Stimulated activated naive CD4-positive, alpha-beta T cell treated with Interleukin-2 at 50 U/mL for 16 hours (primary cell): Measurements from ENCODE around the gene CKS2.
A peak's percentile ranks its signal among the peaks of the same experiment; 100 is the strongest.
"Not testable (repeated sequence)": the region's sequence is repeated elsewhere in the genome, so short reads cannot be mapped to it uniquely, and the experiment has no call there.

Experiments
- DNase-seq: peaks from one replicate; lab custom pipeline; 2025; lab: John Stamatoyannopoulos, UW

CKS2 gene

GRCh38 chr9:89310475-89311345 lies at the start of gene CKS2:
CKS2 (plus strand) TSS chr9:89311195; CDS start chr9:89311293, 98 bp downstream.
- DNase-seq, result peak; percentile 100

GRCh38 chr9:89273528-89274279 lies 37.3 kb upstream of the CKS2 start:
- DNase-seq, result no peak

- no peak for DNase-seq
Observed at GRCh38 chr9:89274838-89275237, 36.2 kb upstream of the CKS2 start.

GRCh38 chr9:89276040-89276439 lies 35.0 kb upstream of the CKS2 start:
- not testable (repeated sequence) for DNase-seq

- DNase-seq, result no peak
Observed at GRCh38 chr9:89277043-89277442, 34.0 kb upstream of the CKS2 start.

GRCh38 chr9:89277454-89277853 lies 33.5 kb upstream of the CKS2 start:
- DNase-seq, result no peak

- no peak for DNase-seq
Observed at GRCh38 chr9:89278551-89278950, 32.4 kb upstream of the CKS2 start.

GRCh38 chr9:89278997-89279739 lies 31.8 kb upstream of the CKS2 start:
- DNase-seq, result no peak

- no peak for DNase-seq
Observed at GRCh38 chr9:89281106-89281505, 29.9 kb upstream of the CKS2 start.

- not testable (repeated sequence) for DNase-seq
Observed at GRCh38 chr9:89282248-89282968, 28.6 kb upstream of the CKS2 start.

GRCh38 chr9:89284076-89284475 lies 26.9 kb upstream of the CKS2 start:
- DNase-seq, result no peak

GRCh38 chr9:89291741-89292140 lies 19.3 kb upstream of the CKS2 start:
- no peak for DNase-seq

GRCh38 chr9:89293014-89293413 lies 18.0 kb upstream of the CKS2 start:
- DNase-seq, result no peak

- DNase-seq, result no peak
Observed at GRCh38 chr9:89295400-89295799, 15.6 kb upstream of the CKS2 start.

GRCh38 chr9:89301996-89302395 lies 9.0 kb upstream of the CKS2 start:
- DNase-seq, result not testable (repeated sequence)

GRCh38 chr9:89304020-89304833 lies 6.8 kb upstream of the CKS2 start:
- DNase-seq, result no peak

- no peak for DNase-seq
Observed at GRCh38 chr9:89304834-89305188, 6.2 kb upstream of the CKS2 start.

GRCh38 chr9:89305868-89306267 lies 5.1 kb upstream of the CKS2 start:
- no peak for DNase-seq

GRCh38 chr9:89309166-89309565 lies 1.8 kb upstream of the CKS2 start:
- no peak for DNase-seq

- no peak for DNase-seq
Observed at GRCh38 chr9:89309608-89310474, 1.2 kb upstream of the CKS2 start.
